Smooth muscle cell of the brain vasculature (primary cell): ENCODE results near the gene RHOBTB3.
"Not testable (repeated sequence)": the region's sequence is repeated elsewhere in the genome, so short reads cannot be mapped to it uniquely, and the experiment has no call there.

Experiments
- DNase-seq: peaks from one replicate; pipeline ENCODE4 v3.0.0-alpha.2; 2012; ENCODE audit warnings: low read depth, low spot score

Gene RHOBTB3

DNA sequence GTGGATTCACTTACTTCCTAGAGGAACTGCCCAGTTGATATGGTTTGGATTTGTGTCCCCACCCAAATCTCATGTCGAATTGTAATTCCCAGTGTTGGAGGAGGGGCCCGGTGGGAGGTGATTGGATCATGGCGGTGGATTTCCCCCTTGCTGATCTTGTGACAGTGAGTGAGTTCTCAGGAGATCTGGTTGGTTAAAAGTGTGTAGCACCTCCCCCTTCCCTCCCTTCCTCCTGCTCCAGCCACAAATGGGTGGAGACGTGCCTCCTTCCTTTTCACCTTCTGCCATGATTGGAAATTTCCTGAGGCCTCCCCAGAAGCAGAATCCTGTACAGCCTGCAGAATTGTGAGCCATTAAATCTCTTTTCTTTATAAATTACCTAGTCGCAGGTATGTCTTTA, 17.9 kb upstream of the RHOBTB3 start:
- not testable (repeated sequence) for DNase-seq

DNA sequence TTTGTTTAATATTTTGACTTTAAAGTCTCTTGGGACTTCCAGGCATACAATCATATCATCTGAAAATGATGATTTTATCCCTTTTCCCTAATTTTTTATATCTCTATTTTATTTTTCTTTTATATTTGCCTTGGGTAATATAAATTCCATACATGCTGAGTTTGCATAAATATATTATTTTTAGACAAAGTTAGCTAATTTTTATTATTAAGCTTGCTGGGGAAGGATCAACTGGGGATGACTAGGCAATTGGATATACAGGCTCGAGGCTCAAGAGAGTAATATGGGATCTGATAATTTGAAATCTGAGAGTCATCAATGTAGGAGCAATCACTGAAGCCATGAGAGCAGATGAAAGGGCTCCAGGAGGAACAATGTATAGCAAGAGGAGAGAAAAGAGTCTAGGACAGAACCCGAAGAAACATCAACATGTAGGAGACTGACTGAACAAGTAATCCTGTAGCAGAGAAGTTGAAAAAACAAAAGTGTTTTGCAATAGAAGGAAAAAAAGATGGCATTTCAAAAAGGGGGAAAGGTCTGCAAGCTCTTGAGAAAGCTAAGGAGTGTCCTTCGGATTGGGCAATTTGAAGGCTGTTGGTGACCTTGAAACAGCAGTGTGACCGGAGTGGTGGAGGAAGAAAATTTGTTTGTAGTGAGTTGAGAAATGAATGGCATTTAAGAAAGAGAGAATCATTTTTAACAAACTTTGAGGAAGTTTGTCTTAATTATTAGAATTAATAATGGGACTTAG, 17.0 kb upstream of the RHOBTB3 start:
- no peak for DNase-seq

DNA sequence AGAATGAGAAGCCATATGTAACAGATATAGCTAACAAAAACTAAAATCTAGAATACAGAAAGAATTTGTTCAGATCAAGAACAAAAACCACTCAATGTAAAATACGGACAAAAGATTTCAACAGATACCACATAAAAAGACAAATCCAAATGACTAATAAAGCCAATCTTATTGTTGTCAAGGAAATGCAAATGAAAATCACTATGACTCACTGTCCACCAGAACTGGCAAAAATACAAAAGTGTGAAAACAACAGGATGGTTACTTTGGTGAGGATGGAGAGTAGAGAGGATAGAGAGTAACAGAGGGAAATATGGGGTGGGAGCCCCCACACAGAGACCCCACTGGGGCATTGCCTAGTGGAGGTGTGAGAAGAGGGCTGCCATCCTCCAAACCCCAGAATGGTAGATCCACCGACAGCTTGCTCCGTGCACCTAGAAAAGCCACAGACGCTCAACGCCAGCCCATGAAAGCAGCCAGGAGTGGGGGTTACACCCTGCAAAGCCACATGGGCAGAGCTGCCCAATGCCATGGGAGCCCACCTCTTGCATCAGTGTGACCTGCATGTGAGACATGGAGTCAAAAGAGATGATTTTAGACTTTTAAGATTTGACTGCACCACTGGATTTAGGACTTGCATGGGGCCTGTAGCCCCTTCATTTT, 15.2 kb upstream of the RHOBTB3 start:
- no peak for DNase-seq

DNA sequence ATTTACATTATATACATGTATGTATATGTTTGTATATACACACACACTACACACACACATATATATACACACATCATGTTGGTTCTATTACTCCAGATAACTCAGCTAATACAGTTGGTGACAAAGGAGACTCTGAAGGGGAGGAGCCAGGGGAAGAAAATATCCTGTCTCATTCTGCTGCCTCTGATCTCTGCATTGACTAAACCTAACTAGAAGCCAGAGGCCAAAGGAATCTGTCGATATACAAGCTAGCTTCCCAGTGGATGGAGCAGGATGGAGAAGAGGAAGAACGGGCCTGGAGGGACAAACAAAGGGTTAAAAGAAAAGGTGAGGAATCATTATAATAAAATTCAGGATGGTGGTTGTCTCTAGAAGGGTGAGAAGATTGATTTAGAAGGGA, 13.7 kb upstream of the RHOBTB3 start:
- no peak for DNase-seq

DNA sequence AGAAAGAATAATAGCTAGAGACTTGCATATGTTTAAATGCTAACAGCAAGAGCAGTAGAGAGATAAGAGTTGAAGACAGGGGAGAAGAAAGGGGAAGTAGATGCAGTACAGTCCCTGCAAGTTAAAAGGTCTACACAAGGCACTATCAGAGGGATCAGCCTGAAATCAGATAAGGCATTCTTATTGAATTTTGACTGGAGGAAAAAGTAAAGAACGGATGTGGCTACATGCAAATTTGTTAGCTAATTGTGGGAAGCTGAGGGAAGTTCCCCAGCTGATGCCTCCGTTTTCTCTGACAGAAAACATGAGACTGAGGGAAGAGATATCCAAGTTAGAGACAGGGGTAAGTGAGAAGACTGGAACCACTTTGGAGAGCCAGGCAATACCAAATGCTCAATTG, 12.9 kb upstream of the RHOBTB3 start:
- no peak for DNase-seq

DNA sequence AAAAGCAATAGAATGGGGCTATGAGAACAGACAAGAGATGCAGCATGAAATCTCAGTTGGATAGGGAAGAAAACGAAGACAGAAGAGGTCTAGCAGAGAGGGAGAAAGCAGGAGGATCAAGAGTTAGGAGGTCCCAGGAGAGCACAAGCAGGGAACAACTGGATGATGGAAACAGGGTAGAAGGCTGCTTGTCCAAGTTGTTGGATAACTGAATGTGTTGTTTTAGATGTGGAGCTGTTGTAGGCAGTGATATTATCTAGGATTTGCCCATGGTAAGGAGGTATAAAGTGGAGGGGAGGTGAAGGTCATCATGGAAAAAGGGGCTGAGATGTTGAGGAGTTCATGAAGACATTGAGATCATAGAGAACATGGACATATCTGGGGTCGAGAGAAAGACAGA, 12.4 kb upstream of the RHOBTB3 start:
- DNase-seq = no peak

DNA sequence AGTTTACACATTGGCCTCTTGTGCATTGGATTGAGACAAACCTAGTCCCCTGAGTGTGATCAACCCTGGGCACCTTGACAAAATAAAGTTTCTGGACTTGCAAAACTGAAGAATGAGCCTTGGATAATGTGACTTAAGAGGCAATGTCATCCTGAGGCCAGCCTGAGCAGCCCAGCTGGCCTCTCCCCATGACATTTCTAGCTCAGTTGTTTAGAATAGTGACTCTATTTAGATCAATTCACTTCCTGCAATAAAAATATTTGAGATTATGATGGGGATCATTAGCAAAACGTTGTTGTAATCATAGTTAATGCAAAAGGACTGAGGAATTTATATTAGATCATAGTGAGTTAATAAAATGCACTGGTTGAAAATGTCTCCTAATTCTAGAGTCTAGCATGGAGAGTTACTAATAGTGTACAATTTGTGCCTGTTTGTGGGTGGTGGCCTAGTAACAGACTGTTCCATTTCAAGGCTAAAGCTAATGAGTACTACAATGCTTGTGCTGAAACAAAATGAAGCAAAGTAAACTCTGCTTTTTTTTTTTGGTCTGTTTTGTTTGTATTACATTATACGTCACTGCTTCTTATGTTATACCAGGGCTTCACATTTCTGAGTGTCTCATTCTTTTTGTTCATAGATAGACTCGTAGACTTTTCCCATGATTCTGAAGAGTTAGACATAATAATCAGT, 10.9 kb upstream of the RHOBTB3 start:
- no peak for DNase-seq

DNA sequence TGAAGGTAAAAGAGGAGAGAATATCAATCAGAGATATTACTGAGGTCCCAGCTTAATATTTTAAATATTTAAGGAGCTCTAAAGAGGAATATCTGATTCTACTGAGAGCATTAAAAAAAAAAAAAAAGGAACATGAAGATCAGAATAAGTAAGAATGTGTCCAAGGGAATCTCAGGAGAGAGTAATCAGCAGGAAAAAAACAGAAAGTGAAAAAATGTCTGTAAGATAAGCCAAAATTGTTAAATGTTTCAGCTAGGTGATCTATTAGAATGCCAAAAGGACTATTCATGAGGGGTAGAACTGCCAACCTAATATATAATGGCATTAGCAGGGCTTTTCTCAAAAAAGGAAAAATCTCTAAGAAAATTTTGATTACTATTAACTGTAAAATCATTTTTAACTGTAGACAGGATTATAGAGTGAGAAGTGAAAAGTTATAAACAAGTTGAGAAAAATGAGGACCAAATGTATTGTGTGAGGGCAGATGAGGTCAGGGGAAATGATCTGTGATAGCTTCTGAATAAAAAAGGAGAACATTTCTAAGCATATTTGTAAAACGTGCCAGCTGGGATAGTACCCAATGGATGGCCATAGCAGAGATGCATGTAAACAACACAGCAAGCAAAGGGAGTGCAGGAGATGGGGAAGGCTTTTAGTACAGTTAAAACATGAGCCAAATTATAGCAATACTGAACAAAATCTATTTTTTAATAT, 9.4 kb upstream of the RHOBTB3 start:
- no peak for DNase-seq

DNA sequence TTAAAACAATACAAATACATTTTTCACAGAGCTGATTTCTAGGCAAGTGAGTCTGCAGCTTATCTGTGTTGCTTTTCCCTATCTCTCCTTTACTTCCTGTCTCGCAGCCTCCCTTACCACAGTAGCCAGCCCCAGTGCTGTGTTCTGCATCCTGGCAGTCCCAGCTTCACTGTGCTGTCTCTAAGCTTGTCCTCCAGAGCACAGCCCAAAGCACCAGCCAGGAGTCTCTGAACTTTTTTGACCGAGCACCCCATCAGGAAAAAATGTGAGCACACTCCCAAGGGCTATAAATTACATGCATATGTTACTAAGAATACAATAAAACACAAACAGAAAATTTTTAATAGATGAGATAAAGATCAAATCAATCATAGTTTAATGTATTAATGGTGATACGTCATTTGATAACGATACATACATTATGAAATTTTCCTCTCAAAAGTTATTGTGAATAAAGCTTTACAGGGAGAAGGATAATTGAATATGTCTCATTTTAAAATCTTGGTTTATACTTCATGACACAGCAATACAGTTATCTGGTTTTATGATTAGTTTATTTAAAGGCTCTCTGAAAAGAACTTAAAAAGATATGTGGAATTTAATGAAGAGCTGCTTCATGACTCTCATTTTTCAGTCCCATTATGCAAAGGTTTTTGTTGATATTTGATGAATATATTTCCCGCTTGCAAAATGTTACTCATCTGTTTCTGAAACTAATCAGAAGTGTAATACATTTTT, 7.3 kb upstream of the RHOBTB3 start:
- no peak for DNase-seq

DNA sequence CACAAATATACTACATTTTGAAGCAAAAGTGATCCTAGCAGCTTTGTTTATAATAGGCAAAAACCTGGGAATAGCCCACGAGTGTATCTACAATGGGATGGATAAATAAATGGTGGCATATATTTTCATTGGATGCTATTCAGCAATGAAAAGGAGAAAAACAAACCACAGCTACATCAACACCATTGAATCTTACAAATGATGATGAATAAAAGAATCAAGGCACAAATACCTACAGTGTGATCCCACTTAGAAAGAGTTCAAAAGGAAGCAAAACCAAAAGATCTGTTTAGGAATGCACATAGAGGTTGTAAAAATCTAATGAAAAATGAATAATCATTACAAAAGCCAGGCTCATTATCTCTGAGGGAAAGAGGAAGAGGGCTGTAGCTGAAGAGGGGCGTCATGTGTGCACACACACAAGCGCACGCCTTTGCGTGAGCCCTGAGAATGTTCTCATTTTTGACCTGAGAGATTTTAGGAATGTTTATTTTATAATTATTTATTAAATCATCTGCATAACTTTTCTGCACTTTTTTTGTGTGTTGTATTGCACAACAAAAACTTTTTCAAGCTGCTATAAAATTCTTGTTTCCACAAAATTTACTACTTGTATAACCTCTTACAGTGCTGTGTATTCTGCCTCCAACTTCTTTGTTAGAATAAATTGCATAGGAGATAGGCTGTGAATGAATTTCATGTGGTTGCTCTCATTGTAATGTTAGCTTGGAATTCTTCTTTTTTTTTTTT, 5.9 kb upstream of the RHOBTB3 start:
- no peak for DNase-seq

DNA sequence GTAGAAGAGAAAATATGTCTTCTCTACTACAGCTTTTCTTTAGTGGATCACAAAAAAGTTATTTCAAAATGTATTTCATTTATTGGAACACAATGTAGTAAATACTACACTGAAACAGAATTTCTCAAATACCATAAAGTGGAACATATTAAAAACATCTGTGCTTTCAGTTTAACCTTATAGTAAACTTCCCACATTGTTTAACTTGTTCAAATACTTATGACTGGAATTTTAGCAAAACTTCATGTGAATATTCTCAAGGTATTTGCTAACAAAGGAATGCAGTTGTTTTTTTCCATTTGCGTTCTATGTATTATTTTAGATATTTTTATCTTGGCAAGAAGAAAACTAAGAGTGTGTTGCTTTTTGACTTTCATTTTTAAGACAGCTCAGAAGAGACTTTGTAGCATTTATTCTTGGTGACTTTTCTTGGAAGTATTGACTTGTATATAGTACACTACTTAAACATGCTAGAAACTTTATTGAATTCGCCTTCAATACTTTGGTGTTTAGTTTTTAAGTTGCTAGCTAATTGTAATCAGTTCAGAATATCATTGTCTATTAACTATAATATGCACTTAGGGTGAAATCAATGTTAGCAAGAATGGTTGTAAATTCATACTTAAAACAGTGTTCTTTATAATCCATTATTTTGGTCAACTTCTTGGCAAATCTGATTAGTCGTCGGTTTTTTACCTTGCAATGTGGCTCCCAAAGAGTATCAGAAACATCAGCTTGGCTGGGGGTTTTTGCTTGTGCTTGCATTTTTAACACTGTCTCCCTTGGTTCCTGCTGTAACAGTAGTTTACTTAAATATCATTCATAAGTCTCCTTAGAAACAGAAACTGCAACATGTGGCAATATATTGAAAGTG, 5.0 kb upstream of the RHOBTB3 start:
- no peak for DNase-seq

DNA sequence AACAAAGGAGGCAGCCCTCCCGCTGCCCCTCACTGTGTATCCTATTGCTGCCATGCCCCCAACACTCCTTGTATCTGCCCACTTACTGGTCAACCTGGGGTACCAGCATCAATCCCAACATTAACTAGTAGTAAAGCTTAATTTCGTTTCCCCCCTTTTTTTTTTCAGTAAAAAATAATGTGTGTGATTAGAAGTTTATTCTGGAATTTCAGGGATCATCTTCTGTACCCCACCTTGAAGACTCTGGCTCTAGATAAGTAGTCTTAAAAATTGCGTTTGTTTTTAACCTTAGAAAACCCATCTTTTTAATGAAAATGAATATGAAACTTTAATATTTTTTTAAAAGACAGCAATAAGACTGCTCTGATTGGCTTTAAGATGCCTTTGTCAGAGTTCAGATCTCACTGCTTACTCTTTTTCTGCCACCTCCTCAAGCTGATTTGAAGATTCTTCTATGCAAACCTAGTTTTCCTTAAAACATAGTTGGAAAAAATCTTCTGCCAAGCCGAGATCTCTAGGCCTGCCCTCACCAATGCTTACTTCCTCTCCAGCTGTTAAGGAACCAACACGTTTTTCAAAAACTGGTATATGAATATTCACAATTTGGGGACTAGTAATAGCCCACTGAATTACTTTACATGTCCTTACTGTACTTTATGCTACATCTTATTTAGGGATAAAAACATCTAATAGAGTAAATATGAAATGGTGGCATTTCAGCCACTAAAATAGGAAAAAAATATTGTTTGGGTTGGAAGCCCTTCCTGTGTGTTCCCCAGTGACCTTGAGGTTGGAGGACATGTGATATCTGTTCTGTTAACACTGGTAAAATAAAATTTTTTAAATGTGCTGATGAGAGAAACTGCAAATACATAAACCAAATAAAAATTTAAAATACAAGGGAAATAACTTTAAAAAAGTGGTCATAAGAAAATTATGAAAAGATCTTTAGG, 4.0 kb upstream of the RHOBTB3 start:
- no peak for DNase-seq

DNA sequence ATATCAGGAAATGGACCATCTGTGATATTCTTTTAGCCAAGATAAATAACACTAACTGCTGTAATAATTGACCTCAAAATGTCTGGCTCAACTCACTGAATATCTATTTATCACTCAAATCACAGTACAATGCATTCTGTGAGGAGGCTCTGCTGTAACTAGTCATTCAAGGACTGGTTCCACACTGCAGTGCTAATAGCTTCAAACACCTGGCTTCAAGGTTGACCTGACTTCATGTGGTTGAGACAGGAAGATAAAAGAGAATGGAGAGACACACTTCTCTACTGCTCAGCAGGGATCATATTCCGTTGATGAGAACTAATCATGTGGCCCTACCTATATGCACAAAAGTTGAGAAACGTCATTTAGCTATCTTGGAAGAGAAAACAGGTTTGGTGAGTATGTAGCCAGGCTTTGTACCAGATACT, 3.4 kb upstream of the RHOBTB3 start:
- no peak for DNase-seq

DNA sequence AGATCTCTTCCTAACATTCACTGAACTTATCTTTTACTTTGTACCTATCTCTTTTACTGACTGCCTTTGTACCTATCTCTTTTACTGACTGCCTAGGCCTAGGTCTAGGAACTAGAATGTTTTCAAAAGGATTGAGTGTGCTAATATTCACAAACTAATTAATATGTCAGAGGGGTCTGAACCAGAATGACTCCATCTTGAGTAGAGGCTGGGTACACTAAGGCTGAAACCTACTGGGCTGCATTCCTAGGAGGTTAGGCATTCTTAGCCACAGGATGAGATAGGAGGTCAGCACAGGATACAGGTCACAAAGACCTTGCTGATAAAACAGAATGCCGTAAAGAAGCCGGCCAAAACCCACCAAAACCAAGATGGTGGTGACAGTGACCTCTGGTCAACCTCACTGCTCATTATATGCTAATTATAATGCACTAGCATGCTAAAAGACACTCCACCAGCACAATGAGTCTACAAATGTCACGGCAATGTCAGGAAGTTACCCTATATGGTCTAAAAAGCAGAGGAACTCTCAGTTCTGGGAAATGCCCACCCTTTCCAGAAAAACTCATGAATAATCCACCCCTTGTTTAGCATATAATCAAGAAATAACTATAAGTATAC, 2.5 kb upstream of the RHOBTB3 start:
- no peak for DNase-seq

DNA sequence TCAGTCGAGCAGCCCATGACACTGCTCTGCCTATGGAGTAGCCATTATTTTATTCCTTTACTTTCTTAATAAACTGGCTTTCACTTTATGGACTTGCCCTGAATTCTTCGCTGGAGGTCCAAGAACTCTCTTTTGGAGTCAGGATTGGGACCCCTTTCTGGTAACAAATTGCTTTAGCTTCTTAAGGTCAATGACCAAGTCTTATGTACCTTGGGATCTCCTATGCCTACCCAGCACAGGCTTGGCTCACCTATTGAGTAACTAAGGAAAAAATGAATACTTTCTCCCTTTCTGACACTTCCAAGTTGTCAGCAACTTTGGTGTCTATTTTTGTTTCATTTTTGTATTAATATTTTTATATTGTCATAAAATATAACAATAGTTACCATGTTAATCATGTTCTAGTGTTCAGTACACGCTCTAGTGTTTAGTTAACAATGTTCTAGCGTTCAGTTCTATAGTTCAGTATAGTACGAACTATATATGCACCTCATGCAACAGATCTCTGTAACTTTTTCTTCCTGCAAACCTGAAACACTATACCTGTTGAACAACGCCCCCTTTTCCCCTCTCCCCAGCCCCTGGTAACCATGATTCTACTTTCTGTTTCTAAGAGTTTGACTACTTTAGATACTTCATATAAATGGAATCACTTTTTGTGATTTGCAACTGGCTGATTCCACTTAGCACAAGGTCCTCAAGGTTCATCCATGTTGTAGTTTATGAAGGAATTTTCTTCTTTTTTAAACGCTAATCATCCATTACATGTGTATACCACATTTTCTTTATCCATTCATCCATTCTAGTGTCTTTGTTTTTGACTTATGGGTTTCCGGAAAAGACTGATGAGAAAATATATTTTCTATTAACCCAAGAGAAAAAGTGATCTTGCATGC, 1.8 kb upstream of the RHOBTB3 start:
- no peak for DNase-seq

DNA sequence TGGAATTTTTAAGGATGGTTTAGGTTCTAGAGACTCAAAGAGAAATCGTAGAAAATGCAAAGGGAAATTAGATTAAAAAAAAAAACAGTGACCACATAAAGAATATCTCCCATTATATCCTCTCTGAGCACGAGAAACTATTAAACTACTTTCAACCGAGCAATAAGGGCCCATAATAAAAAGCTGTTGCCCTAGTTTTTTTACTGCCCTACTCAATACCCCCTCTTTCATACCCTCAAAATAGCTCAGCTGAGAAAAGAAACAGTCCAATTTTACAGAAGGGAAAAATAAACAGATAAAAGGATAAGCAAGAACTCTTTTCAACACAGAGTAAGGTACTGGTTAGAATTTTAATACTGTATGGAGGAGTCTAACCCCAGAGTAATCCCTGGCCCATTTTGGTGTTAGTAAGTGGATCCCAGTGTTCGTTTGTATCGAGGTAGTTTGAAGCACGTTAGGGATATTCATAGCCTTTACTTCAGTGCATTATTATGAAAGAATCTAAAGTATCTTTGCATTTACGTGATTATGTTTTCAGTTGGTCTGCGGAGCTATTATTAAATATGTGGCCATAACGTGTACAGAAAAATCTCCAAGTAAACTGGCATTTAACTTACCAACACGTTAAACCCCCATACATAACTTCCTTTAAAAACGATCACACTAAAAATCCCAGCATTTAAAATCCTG, 980 bp upstream of the RHOBTB3 start:
- no peak for DNase-seq
